NCI-H2227 treated with DMSO at 0.1 percent for 48 hours (cell line): ENCODE data around the gene FST.

Source experiments
- DNase-seq: peaks from one replicate; lab custom pipeline; 2025; lab: John Stamatoyannopoulos, UW

The FST gene

DNA sequence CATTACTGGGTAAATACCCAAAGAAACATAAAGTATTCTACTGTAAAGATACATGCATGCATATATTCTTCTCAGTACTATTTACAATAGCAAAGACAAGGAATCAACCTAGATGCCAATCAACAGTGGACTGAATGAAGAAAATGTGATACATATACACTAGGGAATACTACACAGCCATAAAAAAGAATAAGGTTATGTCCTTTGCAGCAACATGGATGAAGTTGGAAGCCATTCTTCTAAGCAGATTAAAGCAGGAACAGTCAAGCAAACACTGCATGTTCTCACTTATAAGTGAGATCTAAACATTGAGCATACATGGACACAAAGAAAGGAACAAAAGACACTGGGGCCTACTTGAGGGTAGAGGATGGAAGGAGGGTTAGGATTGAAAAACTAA is 40.4 kb downstream of the FST start:
- no peak for DNase-seq
